ENCODE measurements around the gene CAPN15.

DNA sequence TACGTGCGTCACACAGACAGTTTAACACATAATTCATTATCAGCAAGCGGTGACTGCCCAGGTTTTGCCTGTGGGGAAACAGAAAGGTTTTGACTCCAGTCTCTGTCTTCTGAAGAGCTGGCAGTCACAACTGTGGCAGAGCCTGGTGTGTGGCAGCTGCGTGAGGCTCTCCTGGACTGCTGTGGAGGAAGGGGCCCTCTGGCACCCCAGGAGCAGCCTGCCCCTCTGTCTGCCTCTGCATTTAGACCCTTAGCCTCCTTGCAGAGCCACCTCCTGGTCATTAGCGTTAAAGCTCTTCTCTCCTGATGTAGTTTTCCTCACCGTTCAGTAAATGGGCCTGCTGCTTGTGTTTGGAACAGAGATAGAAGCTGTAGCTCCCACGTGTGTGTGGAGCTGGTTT is 73.3 kb downstream of the CAPN15 start:
- TF ChIP-seq, protein P1, sequence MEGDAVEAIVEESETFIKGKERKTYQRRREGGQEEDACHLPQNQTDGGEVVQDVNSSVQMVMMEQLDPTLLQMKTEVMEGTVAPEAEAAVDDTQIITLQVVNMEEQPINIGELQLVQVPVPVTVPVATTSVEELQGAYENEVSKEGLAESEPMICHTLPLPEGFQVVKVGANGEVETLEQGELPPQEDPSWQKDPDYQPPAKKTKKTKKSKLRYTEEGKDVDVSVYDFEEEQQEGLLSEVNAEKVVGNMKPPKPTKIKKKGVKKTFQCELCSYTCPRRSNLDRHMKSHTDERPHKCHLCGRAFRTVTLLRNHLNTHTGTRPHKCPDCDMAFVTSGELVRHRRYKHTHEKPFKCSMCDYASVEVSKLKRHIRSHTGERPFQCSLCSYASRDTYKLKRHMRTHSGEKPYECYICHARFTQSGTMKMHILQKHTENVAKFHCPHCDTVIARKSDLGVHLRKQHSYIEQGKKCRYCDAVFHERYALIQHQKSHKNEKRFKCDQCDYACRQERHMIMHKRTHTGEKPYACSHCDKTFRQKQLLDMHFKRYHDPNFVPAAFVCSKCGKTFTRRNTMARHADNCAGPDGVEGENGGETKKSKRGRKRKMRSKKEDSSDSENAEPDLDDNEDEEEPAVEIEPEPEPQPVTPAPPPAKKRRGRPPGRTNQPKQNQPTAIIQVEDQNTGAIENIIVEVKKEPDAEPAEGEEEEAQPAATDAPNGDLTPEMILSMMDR (conservative IDR thresholded peaks at IDR 0.05), result no peak; the same call in 1 of the 2 replicates
- TF ChIP-seq ZFX (IDR thresholded peaks at IDR 0.05), result no peak

All from C4-2B (cell line).